ENCODE measurements around the gene KCNH3. TPM values are rescaled to one million over a fixed set of nuclear protein-coding genes. Genes with fewer than 3 reads are reported as not detected.

KCNH3 gene
- total and polyA plus RNA-seq, 2 of the 13 experiments (the other 11 are each of a cell fraction or from before 2014, with no cell fraction given) = 0.01 to 0.07 TPM

DNA sequence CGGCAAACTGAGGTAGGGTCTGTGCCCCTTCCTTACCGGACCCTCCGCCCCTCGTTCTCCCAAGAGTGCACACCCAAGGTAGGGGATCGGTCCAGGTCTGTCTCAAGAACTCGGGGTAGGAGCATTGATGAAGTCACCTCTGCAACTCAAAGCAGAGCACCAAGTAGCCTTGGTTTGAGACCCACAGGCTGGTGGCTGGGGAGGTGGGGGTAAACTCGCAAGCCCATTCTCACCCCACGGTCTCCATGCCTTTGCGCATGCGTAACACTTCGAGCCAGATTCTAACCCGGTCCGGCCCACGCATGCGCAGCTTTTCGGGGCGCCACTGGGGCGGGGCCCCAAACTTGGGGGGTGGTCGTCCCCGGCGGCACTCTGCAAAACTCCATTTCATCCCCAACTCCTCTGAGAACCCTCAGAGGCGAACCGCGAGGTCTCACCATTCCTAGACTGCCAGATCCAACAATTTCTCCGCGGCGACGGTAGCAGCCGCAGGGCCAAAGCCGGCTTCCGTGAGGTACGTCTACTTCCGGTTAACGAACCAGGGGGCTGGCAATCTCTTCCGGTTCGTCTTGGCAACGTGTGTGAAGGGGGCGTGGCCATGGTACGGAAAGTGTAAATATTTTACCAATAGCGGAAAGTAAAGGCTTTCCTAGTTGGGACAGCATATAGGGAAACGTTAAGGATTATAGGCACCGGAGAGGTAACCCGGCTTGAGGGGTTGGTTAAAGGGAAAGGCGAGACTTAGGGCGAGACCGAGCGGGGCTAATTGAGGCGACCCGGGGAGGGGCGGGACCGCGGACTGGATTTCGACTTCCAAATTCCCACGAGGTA, 29.0 kb downstream of the KCNH3 start, which contains the start of gene MCRS1 (continued):
- no peak for TF ChIP-seq HIC2 (CRISPR knock-in tag; IDR thresholded peaks at IDR 0.05; ENCODE audit: low read depth)
- TF ChIP-seq, protein P1, sequence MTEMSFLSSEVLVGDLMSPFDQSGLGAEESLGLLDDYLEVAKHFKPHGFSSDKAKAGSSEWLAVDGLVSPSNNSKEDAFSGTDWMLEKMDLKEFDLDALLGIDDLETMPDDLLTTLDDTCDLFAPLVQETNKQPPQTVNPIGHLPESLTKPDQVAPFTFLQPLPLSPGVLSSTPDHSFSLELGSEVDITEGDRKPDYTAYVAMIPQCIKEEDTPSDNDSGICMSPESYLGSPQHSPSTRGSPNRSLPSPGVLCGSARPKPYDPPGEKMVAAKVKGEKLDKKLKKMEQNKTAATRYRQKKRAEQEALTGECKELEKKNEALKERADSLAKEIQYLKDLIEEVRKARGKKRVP (CRISPR knock-in tag; IDR thresholded peaks at IDR 0.05) = 0 out of 4 replicates have a peak, but pooled peaks of 1 of the 2 experiments have one; percentile 30
- TF ChIP-seq, protein P2, sequence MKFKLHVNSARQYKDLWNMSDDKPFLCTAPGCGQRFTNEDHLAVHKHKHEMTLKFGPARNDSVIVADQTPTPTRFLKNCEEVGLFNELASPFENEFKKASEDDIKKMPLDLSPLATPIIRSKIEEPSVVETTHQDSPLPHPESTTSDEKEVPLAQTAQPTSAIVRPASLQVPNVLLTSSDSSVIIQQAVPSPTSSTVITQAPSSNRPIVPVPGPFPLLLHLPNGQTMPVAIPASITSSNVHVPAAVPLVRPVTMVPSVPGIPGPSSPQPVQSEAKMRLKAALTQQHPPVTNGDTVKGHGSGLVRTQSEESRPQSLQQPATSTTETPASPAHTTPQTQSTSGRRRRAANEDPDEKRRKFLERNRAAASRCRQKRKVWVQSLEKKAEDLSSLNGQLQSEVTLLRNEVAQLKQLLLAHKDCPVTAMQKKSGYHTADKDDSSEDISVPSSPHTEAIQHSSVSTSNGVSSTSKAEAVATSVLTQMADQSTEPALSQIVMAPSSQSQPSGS (CRISPR knock-in tag; IDR thresholded peaks at IDR 0.05) = 0 out of 2 replicates have a peak, but pooled peaks have one; percentile 59
- TF ChIP-seq DMAP1 (CRISPR knock-in tag; IDR thresholded peaks at IDR 0.05) = peak; percentile 85
- no peak for TF ChIP-seq SYNCRIP (IDR thresholded peaks at IDR 0.05; ENCODE audit: insufficient read depth, low read depth, low read length)
- TF ChIP-seq, protein P3, sequence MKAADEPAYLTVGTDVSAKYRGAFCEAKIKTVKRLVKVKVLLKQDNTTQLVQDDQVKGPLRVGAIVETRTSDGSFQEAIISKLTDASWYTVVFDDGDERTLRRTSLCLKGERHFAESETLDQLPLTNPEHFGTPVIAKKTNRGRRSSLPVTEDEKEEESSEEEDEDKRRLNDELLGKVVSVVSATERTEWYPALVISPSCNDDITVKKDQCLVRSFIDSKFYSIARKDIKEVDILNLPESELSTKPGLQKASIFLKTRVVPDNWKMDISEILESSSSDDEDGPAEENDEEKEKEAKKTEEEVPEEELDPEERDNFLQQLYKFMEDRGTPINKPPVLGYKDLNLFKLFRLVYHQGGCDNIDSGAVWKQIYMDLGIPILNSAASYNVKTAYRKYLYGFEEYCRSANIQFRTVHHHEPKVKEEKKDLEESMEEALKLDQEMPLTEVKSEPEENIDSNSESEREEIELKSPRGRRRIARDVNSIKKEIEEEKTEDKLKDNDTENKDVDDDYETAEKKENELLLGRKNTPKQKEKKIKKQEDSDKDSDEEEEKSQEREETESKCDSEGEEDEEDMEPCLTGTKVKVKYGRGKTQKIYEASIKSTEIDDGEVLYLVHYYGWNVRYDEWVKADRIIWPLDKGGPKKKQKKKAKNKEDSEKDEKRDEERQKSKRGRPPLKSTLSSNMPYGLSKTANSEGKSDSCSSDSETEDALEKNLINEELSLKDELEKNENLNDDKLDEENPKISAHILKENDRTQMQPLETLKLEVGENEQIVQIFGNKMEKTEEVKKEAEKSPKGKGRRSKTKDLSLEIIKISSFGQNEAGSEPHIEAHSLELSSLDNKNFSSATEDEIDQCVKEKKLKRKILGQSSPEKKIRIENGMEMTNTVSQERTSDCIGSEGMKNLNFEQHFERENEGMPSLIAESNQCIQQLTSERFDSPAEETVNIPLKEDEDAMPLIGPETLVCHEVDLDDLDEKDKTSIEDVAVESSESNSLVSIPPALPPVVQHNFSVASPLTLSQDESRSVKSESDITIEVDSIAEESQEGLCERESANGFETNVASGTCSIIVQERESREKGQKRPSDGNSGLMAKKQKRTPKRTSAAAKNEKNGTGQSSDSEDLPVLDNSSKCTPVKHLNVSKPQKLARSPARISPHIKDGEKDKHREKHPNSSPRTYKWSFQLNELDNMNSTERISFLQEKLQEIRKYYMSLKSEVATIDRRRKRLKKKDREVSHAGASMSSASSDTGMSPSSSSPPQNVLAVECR (CRISPR knock-in tag; IDR thresholded peaks at IDR 0.05; ENCODE audit: borderline replicate concordance) = peak; percentile 90
- no peak for TF ChIP-seq ZNF230 (CRISPR knock-in tag; IDR thresholded peaks at IDR 0.05)
- no peak for TF ChIP-seq JUN (CRISPR knock-in tag; IDR thresholded peaks at IDR 0.05)
- TF ChIP-seq ZNF234 (CRISPR knock-in tag; conservative IDR thresholded peaks at IDR 0.05) = no peak
- TF ChIP-seq MTERF4 (CRISPR knock-in tag; IDR thresholded peaks at IDR 0.05) = peak; percentile 75; the same call in 1 of the 2 replicates
- TF ChIP-seq, protein P4, sequence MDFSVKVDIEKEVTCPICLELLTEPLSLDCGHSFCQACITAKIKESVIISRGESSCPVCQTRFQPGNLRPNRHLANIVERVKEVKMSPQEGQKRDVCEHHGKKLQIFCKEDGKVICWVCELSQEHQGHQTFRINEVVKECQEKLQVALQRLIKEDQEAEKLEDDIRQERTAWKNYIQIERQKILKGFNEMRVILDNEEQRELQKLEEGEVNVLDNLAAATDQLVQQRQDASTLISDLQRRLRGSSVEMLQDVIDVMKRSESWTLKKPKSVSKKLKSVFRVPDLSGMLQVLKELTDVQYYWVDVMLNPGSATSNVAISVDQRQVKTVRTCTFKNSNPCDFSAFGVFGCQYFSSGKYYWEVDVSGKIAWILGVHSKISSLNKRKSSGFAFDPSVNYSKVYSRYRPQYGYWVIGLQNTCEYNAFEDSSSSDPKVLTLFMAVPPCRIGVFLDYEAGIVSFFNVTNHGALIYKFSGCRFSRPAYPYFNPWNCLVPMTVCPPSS (IDR thresholded peaks at IDR 0.05) = no peak
- TF ChIP-seq ZNF44 (CRISPR knock-in tag; IDR thresholded peaks at IDR 0.05) = no peak; the same call in 1 of the 2 replicates
- TF ChIP-seq ZNF180 (CRISPR knock-in tag; IDR thresholded peaks at IDR 0.05; ENCODE audit: borderline replicate concordance, low read depth) = no peak
- TF ChIP-seq AGO2 (optimal IDR thresholded peaks at IDR 0.05; ENCODE audit: low read depth, low read length) = no peak
- TF ChIP-seq NFRKB (IDR thresholded peaks at IDR 0.05) = no peak
- no peak for TF ChIP-seq ZNF563 (CRISPR knock-in tag; IDR thresholded peaks at IDR 0.05)

Data from HepG2 (cell line).